Subcutaneous adipose tissue (tissue), 4 donors: ENCODE results near the gene OPALIN. TPM values are rescaled to one million over a fixed set of nuclear protein-coding genes. Genes with fewer than 3 reads are reported as not detected.

ENCODE experiments used
- total RNA-seq, 4 donors: library from RNA; depleted of rRNA; stranded (reverse); fragments of >200 nt; gene quantifications; one replicate each; pipeline ENCODE4 v1.1.0, GENCODE V29; 2016
- TF ChIP-seq, protein P1 (sequence below): fragments of 450-650 bp; IDR thresholded peaks from one replicate; pipeline ENCODE4 v1.5.1; 2016; ENCODE audit warnings: low read depth, mild to moderate bottlenecking, control low read depth, antibody characterized with exemption, moderate library complexity

OPALIN gene
- total RNA-seq, 4 donors from 2014 or later = not detected

- TF ChIP-seq, protein P1, sequence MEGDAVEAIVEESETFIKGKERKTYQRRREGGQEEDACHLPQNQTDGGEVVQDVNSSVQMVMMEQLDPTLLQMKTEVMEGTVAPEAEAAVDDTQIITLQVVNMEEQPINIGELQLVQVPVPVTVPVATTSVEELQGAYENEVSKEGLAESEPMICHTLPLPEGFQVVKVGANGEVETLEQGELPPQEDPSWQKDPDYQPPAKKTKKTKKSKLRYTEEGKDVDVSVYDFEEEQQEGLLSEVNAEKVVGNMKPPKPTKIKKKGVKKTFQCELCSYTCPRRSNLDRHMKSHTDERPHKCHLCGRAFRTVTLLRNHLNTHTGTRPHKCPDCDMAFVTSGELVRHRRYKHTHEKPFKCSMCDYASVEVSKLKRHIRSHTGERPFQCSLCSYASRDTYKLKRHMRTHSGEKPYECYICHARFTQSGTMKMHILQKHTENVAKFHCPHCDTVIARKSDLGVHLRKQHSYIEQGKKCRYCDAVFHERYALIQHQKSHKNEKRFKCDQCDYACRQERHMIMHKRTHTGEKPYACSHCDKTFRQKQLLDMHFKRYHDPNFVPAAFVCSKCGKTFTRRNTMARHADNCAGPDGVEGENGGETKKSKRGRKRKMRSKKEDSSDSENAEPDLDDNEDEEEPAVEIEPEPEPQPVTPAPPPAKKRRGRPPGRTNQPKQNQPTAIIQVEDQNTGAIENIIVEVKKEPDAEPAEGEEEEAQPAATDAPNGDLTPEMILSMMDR = no peak
These were observed 61.3 kb downstream of the OPALIN start for GRCh38 chr10:96297486-96297885.

DNA sequence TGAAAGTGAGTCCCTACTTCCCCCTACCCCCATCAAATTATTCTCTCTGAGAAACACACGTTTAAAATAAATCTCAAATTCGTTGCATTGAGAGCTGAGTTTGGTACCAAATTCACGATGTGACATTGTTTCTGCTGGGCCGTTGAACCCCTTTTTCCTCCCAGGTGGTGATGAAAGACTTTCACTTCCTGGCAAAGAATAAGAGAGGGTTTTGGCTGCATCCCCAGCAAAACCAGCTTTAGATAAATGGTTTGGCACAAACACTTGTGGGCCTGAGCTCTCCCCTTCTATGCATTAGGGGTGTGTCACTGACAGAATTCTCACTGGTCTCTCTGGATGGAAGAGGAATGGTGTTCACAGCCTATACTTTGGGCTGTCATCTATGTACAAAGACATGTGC is 63.3 kb downstream of the OPALIN start:
- TF ChIP-seq, protein P1 = no peak

Other genes with a start within 250 kb of the OPALIN start
- gene ZNF518A, start 228.7 kb downstream of the OPALIN start, total RNA-seq = 10 to 100 TPM; 18.9 to 24.5 (median 20.1) TPM
- 10 to 100 TPM in 1 of 4 donors, 1 to 10 TPM in 3; 2.1 to 12.6 (median 6.1) TPM for gene BLNK, start 87.4 kb downstream of the OPALIN start, total RNA-seq
- gene DNTT, start 54.6 kb downstream of the OPALIN start, total RNA-seq = not detected
- gene TLL2, start 154.9 kb upstream of the OPALIN start, total RNA-seq = not detected
- 100 to 1,000 TPM in 2 of 4 donors, 10 to 100 TPM in 2; 77.0 to 129 (median 94.4) TPM for gene TM9SF3, start 228.0 kb upstream of the OPALIN start, total RNA-seq